IMR-90 (cell line): ENCODE measurements around the gene PLAAT2. TPM values are rescaled to one million over a fixed set of nuclear protein-coding genes. Genes with fewer than 3 reads are reported as not detected.

Source experiments
- ATAC-seq: fragments of 200-7000 bp; cut with Tn5 transposase; 2 replicates; pipeline ENCODE4 v1.9.1; 2020; ENCODE audit warnings: low read depth, mild to moderate bottlenecking, moderate library complexity
- BruUV-seq: library from RNA; stranded (reverse); fragments of 400-500 nt; replicated peaks from 2 replicates; lab custom pipeline; 2021; lab: Mats Ljungman, UMichigan
- CTCF ChIA-PET: fragments of 300-600 bp; formaldehyde crosslinking; extraction: SDS; loops from one replicate; lab custom pipeline; 2021; ENCODE audit warnings: antibody characterized with exemption; lab: Yijun Ruan, JAX
- POLR2A ChIA-PET: fragments of 300-600 bp; sonication (Branson Sonifier 250); formaldehyde crosslinking; loops from one replicate; lab custom pipeline; 2022; ENCODE audit warnings: antibody characterized with exemption; ENCODE audit not compliant: unreplicated experiment; lab: Charles Lee
- DNase-seq: peaks from one replicate; pipeline ENCODE4 v3.0.0; 2013
- H2AFZ ChIP-seq: replicated peaks from 2 replicates; pipeline ENCODE3; 2013; ENCODE audit warnings: low read length, mild to moderate bottlenecking; ENCODE audit not compliant: poor library complexity
- H2AK5ac ChIP-seq: 2 replicates; pipeline ENCODE4 v1.6.1; 2013; ENCODE audit warnings: low read depth, low read length, inconsistent platforms
- H2AK9ac ChIP-seq: replicated peaks from 2 replicates; pipeline ENCODE3; 2013; ENCODE audit warnings: mild to moderate bottlenecking, low read depth, low read length, moderate library complexity; ENCODE audit not compliant: poor library complexity
- H2BK120ac ChIP-seq: 2 replicates; pipeline ENCODE4 v1.6.1; 2013; ENCODE audit warnings: low read depth, low read length, inconsistent platforms
- H2BK15ac ChIP-seq: 3 replicates; pipeline ENCODE4 v1.6.1; 2013; ENCODE audit warnings: low read depth, low read length, inconsistent platforms
- H2BK20ac ChIP-seq: 2 replicates; pipeline ENCODE4 v1.6.1; 2013; ENCODE audit warnings: low read depth, mild to moderate bottlenecking, inconsistent platforms, low read length, moderate library complexity
- H2BK5ac ChIP-seq: 2 replicates; pipeline ENCODE4 v1.6.1; 2013; ENCODE audit warnings: mild to moderate bottlenecking, low read depth, low read length, inconsistent platforms; ENCODE audit not compliant: poor library complexity, severe bottlenecking
- H3K14ac ChIP-seq: replicated peaks from 2 replicates; pipeline ENCODE4 v1.6.1; 2013; ENCODE audit warnings: low read depth, low read length, inconsistent platforms
- H3K18ac ChIP-seq: 2 replicates; pipeline ENCODE4 v1.6.1; 2013; ENCODE audit warnings: low read depth, low read length, control low read depth
- H3K23ac ChIP-seq: 2 replicates; pipeline ENCODE4 v1.6.1; 2013; ENCODE audit warnings: low read depth, low read length, inconsistent platforms
- H3K27ac ChIP-seq: 2 replicates; pipeline ENCODE4 v1.5.1; 2013; ENCODE audit warnings: mild to moderate bottlenecking, control low read depth, low read length; ENCODE audit not compliant: insufficient read depth
- H3K27me3 ChIP-seq: 2 replicates; pipeline ENCODE4 v1.6.1; 2013; ENCODE audit warnings: low read length; ENCODE audit not compliant: control insufficient read depth, insufficient read depth
- H3K36me3 ChIP-seq: 2 replicates; pipeline ENCODE4 v1.6.1; 2013; ENCODE audit warnings: low read length, mixed read lengths; ENCODE audit not compliant: control insufficient read depth, insufficient read depth
- H3K4ac ChIP-seq: 2 replicates; pipeline ENCODE4 v1.6.1; 2013; ENCODE audit warnings: low read depth, low read length, inconsistent platforms
- H3K4me1 ChIP-seq: 2 replicates; pipeline ENCODE4 v1.6.1; 2013; ENCODE audit warnings: low read length, mixed read lengths; ENCODE audit not compliant: control insufficient read depth, insufficient read depth
- H3K4me2 ChIP-seq: 2 replicates; pipeline ENCODE4 v1.6.1; 2013; ENCODE audit warnings: low read depth, mild to moderate bottlenecking, control low read depth, low read length, moderate library complexity
- H3K4me3 ChIP-seq: 2 replicates; pipeline ENCODE4 v1.5.1; 2013; ENCODE audit warnings: low read depth, mild to moderate bottlenecking, control low read depth, low read length, moderate library complexity; ENCODE audit not compliant: insufficient read depth
- H3K56ac ChIP-seq: 2 replicates; pipeline ENCODE4 v1.6.1; 2013; ENCODE audit warnings: low read length, inconsistent platforms; ENCODE audit not compliant: insufficient read depth; ENCODE audit errors: extremely low read depth
- H3K79me1 ChIP-seq, 2 experiments: 2 replicates each; pipeline ENCODE4 v1.6.1; 2013; ENCODE audit warnings: low read length in 2 of 2, inconsistent platforms in 1 of 2, low read depth in 1 of 2
- H3K9ac ChIP-seq: 2 replicates; pipeline ENCODE4 v1.6.1; 2013; ENCODE audit warnings: low read depth, low read length, control low read depth
- H3K9me1 ChIP-seq: 2 replicates; pipeline ENCODE4 v1.6.1; 2013; ENCODE audit warnings: low read length, inconsistent platforms; ENCODE audit not compliant: insufficient read depth
- H3K9me3 ChIP-seq: 2 replicates; pipeline ENCODE4 v1.6.1; 2013; ENCODE audit warnings: low read length; ENCODE audit not compliant: control insufficient read depth, insufficient read depth
- H4K20me1 ChIP-seq: 2 replicates; pipeline ENCODE4 v1.6.1; 2013; ENCODE audit warnings: low read length, inconsistent platforms; ENCODE audit not compliant: insufficient read depth
- H4K5ac ChIP-seq: 2 replicates; pipeline ENCODE4 v1.6.1; 2013; ENCODE audit warnings: mild to moderate bottlenecking, low read depth, low read length, control low read depth
- H4K8ac ChIP-seq, 2 experiments: 2 replicates each; pipeline ENCODE4 v1.6.1; 2013; ENCODE audit warnings: low read depth in 2 of 2, low read length in 2 of 2, control low read depth in 1 of 2, inconsistent platforms in 1 of 2
- H4K91ac ChIP-seq: 2 replicates; pipeline ENCODE4 v1.6.1; 2013; ENCODE audit warnings: low read depth, low read length, inconsistent platforms; ENCODE audit not compliant: insufficient read depth
- BHLHE40 ChIP-seq: fragments of 150-350 bp; IDR thresholded peaks from 2 replicates; pipeline ENCODE4 v1.6.1; 2016; ENCODE audit warnings: mild to moderate bottlenecking, low read depth, low read length
- ELK1 ChIP-seq: fragments of 150-350 bp; IDR thresholded peaks from 2 replicates; pipeline ENCODE4 v1.6.1; 2016; ENCODE audit warnings: low read depth, mild to moderate bottlenecking, low read length, moderate library complexity, borderline replicate concordance
- MAZ ChIP-seq: IDR thresholded peaks from 2 replicates; pipeline ENCODE4 v1.6.1; 2012; ENCODE audit warnings: low read depth, mild to moderate bottlenecking, low read length, improper control_type of control experiment, moderate library complexity, borderline replicate concordance
- POLR2A ChIP-seq: IDR thresholded peaks from 2 replicates; pipeline ENCODE4 v1.6.1; 2012; ENCODE audit warnings: mild to moderate bottlenecking, low read depth, low read length
- RCOR1 ChIP-seq: IDR thresholded peaks from 2 replicates; pipeline ENCODE4 v1.6.1; 2012; ENCODE audit warnings: mild to moderate bottlenecking, low read length, improper control_type of control experiment; ENCODE audit not compliant: insufficient replicate concordance
- SMC3 ChIP-seq: fragments of 150-350 bp; IDR thresholded peaks from 2 replicates; pipeline ENCODE4 v1.6.1; 2016; ENCODE audit warnings: low read depth, mild to moderate bottlenecking, antibody characterized with exemption, low read length, moderate library complexity
- WGBS, 2 experiments: methylation state at CpG; one replicate each; pipeline versions ENCODE4 v1.1.5 to v1.1.7; 2013; ENCODE audit warnings: missing lambda C conversion rate in 2 of 2; ENCODE audit not compliant: insufficient read length in 1 of 2; ENCODE audit errors: extremely low coverage in 2 of 2; 5-methylcytosine and 5-hydroxymethylcytosine counted together
- dilution Hi-C: fragments of 300-500 bp; cut with HindIII; formaldehyde crosslinking; loops from one replicate; pipeline ENCODE4 v1.14.3; 2018; ENCODE audit warnings: low sequenced_read_pairs; ENCODE audit not compliant: unreplicated experiment
- in situ Hi-C: fragments of 300-500 bp; cut with MboI; formaldehyde crosslinking; loops from 3 replicates; pipeline ENCODE4 v1.14.3; 2019; ENCODE audit warnings: low sequenced_read_pairs, inconsistent platforms, mixed read lengths
- intact Hi-C: fragments of 100-400 bp; cut with micrococcal nuclease; formaldehyde crosslinking; loops from 2 replicates; pipeline ENCODE4 v1.10.0; 2022
- polyA plus RNA-seq, 3 experiments: library from polyadenylated mRNA; depleted of rRNA; stranded (reverse); fragments of >200 nt; gene quantifications; 2 replicates each; pipeline ENCODE4 v1.2.3, GENCODE V29; 2012; ENCODE audit warnings: low replicate concordance in 1 of 3
- total RNA-seq: library from RNA; depleted of rRNA; stranded (reverse); fragments of >200 nt; gene quantifications from 2 replicates; pipeline ENCODE4 v1.2.3, GENCODE V29; 2012

PLAAT2 gene
- total and polyA plus RNA-seq, 2 of the 4 experiments (the other 2 are of a cell fraction), result not detected

GRCh38 chr11:63590024-63590788 lies 27.0 kb upstream of the PLAAT2 start:
- H3K4me2 ChIP-seq, result no peak overlapping the region
- no peak overlapping the region for H2AK9ac ChIP-seq
- intact Hi-C loops, result no loop called here
- H3K9ac ChIP-seq, result no peak overlapping the region
- H3K27me3 ChIP-seq, result no peaks in the 10 kb centered on the region
- H3K9me1 ChIP-seq, result no peaks in the 10 kb centered on the region
- no peak overlapping the region for H3K18ac ChIP-seq
- no peak for TF ChIP-seq SMC3
- no peak for TF ChIP-seq RCOR1
- no peak for TF ChIP-seq POLR2A
- no peak for TF ChIP-seq ELK1
- no peak for TF ChIP-seq MAZ
- no peak for TF ChIP-seq BHLHE40
- no peak overlapping the region for H2BK5ac ChIP-seq
- no peaks in the 10 kb centered on the region for H3K79me1 ChIP-seq
- H2AK5ac ChIP-seq, result no peak overlapping the region; the same call in 1 of the 2 replicates
- no peaks in the 10 kb centered on the region for H4K20me1 ChIP-seq
- H3K14ac ChIP-seq, result no peak overlapping the region
- no peaks in the 10 kb centered on the region for H3K36me3 ChIP-seq
- no peak overlapping the region for H2BK15ac ChIP-seq
- no peak overlapping the region for H3K56ac ChIP-seq
- H3K4me3 ChIP-seq, result no peak overlapping the region
- no peak overlapping the region for H2BK20ac ChIP-seq
- H3K4me1 ChIP-seq, result no peaks in the 10 kb centered on the region
- no peak overlapping the region for H3K4ac ChIP-seq
- no peak for ATAC-seq
- H2BK120ac ChIP-seq, result no peak overlapping the region
- dilution Hi-C loops, result no loop called here
- no peak overlapping the region for H3K23ac ChIP-seq
- POLR2A ChIA-PET, result no interaction called here
- peak overlapping the region; percentile 21 for H2AFZ ChIP-seq
- in situ Hi-C loops, result no loop called here
- DNase-seq, result no peak
- no peak overlapping the region for H3K27ac ChIP-seq
- CTCF ChIA-PET, result interaction anchor here (0.6 to 1.2 kb wide), 2 partner anchors 13 to 15 kb away, joined by 3 read pairs; no protein-coding TSS in a partner anchor
- 91% methylated on average over 12 of the region's 18 CpGs; no CpG with 5 or more reads in 1 of the 2 experiments for WGBS, 2 experiments
- no peak overlapping the region for H4K91ac ChIP-seq
- H4K5ac ChIP-seq, result no peak overlapping the region
- no peaks in the 10 kb centered on the region for H3K9me3 ChIP-seq
- no TSS peak for BruUV-seq
- H4K8ac ChIP-seq, result no peak overlapping the region
